GM10266 (cell line): ENCODE measurements around the gene ARFRP1.

ENCODE experiments used
- DNase-seq: peaks from one replicate; pipeline ENCODE4 v3.0.0; 2012; ENCODE audit errors: extremely low spot score
- CTCF ChIP-seq: IDR thresholded peaks from 2 replicates; pipeline ENCODE4 v1.5.1; 2012; ENCODE audit warnings: mild to moderate bottlenecking, low read depth; ENCODE audit not compliant: control insufficient read depth, insufficient read depth; ENCODE audit errors: missing control alignments

Gene ARFRP1

DNA sequence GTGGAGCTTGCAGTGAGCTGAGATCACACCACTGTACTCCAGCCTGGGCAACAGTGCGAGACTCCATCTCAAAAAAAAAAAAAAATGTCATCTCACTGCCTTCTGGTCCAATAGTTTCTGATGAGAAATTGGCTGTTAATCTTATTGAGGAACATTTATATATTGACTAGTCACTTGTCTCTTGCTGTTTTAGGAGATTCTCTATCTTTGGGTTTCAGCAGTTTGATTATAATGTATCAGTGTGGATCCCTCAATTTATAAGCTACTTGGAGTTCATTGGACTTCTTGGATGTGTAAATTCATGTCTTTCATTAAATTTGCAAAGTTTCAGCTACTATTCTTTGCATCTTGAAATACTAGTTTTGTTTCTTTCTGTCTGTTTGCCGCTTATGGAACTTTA, 11.2 kb upstream of the ARFRP1 start:
- no peak for DNase-seq
- no peak for TF ChIP-seq CTCF

DNA sequence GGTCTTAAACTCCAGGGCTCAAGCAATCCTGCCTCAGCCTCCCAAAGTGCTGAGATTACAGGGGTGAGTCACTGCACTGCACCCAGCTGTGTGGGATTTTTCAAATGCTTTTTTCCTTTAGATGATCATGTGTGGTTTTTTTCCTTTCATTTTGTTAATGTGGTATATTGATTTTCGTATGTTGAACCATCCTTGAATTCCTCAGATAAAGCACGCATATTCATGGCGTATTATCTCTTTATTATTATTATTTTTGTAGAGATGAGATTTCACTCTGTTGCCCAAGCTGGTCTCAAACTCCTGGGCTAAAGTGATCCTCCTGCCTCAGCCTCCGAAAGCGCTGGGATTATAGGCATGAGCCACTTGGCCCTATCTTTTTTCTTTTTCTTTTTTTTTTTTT, 7.1 kb upstream of the ARFRP1 start:
- no peak for TF ChIP-seq CTCF
- no peak for DNase-seq

DNA sequence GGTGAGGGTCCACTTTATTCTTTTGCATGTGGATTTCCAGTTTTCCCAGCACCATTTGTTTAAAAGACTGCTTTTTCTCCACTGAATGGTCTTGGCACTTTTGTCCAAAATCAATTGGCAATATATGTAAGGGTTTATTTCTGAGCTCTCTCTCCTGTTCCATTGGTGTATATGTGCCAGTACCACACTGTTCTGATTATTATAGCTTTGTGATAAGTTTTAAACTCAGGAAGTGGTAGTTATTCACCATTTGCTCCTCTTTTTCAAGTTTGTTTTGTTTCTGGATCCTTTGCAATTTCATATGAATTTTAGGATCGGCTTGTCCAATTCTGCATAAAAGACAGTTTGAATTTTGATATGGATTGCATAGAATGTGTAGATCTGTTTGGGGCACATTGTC, 4.4 kb upstream of the ARFRP1 start:
- TF ChIP-seq CTCF: no peak
- DNase-seq: no peak

DNA sequence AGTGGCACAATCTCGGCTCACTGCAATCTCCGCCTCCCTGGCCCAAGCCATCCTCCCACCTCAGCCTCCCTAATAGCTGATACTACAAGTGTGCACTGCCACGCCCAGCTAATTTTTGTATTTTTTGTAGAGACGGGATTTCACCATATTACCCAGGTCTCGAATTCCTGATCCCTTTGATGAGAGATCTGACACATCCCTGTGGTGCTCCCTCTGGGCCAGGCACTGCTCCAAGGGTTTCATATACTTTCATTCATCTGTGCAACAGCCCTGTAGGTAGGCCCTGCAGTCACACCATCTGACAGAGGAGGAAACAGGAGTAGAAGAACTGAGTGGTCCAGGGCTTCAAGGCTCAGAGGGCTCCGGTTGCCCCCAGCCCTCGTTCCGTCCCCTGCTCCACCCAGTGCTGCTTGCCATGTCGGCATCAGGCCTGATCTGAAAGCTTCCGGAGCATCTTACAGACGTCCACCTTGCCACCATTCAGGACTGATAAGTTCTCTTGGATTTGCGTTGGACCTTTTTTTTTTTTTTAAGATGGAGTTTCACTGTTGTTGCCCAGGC, 3.4 kb upstream of the ARFRP1 start:
- no peak for TF ChIP-seq CTCF
- DNase-seq: no peak

- no peak for DNase-seq
- TF ChIP-seq CTCF: no peak
Measured at GRCh38 chr20:63709149-63709527, 1.4 kb upstream of the ARFRP1 start.

DNA sequence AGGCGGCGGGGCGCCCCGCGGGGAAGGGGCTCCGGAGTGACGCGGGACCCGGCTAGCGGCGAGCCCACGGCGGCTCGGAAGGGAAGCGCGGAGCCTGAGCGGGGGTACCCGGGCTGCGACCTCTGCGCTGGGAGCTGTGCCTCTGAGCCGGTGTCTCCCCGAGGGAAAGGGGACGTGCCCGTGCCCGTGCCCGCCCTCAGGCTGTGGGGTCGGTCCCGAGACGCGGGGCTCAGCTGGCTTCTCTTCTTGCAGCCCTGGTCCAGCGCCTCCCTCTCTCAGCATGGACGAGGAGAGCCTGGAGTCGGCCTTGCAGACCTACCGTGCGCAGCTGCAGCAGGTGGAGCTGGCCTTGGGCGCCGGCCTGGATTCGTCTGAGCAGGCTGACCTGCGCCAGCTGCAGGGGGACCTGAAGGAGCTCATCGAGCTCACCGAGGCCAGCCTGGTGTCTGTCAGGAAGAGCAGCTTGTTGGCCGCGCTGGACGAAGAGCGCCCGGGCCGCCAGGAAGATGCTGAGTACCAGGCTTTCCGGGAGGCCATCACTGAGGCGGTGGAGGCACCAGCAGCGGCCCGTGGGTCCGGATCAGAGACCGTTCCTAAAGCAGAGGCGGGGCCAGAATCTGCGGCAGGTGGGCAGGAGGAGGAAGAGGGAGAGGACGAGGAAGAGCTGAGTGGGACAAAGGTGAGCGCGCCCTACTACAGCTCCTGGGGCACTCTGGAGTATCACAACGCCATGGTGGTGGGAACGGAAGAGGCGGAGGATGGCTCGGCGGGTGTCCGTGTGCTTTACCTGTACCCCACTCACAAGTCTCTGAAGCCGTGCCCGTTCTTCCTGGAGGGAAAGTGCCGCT, 749 bp upstream of the ARFRP1 start:
- DNase-seq: peak; percentile 41
- TF ChIP-seq CTCF: no peak

DNA sequence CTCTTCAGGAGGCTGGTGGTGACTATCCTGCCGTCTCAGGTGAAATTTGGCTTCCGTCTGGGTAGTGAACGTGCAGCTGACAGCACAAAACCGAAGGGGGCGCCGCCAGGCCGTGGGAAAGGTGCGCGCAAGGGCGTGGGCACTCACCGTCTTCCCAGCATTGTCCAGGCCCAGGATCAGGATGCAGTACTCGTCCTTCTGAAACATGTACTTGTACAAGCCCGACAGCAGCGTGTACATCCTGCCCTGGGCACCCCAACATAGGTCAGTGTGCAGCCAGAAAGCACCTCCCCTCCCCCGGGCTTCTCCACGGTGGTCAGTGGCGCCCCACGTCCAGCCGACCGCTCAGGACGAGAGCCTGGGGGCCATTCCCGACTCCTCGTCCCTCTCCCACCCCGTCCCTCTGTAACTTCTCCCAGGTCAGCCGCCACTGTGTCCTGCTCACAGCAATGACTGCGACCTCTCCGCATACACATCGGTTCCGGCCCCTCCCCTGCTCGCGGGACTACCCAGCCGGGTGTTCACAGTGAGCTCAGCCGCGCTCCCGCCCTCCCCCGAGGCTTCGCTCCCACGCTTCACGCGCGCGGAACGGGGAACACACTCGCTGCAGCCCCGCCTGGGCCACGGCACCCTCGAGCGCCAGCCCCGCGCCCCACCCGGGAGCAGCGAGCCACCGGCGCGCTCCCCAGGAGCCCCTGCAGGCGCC, 771 bp downstream of the ARFRP1 start:
- peak; percentile 80 for TF ChIP-seq CTCF
- peak; percentile 79 for DNase-seq
